PC-9 (cell line): ENCODE results near the gene FAM9A. TPM values are rescaled to one million over a fixed set of nuclear protein-coding genes. Genes with fewer than 3 reads are reported as not detected.
"Not testable (repeated sequence)": the region's sequence is repeated elsewhere in the genome, so short reads cannot be mapped to it uniquely, and the experiment has no call there.

Experiments
- BruUV-seq: library from RNA; stranded (reverse); fragments of 400-500 nt; replicated peaks from 2 replicates; lab custom pipeline; 2021; lab: Mats Ljungman, UMichigan
- CTCF ChIA-PET: fragments of 300-600 bp; sonication (Branson Sonifier 250); formaldehyde crosslinking; loops from one replicate; lab custom pipeline; 2022; ENCODE audit warnings: antibody characterized with exemption; lab: Charles Lee
- POLR2A ChIA-PET: fragments of 300-600 bp; sonication (Branson Sonifier 250); formaldehyde crosslinking; loops from one replicate; lab custom pipeline; 2022; ENCODE audit warnings: antibody characterized with exemption; ENCODE audit not compliant: unreplicated experiment; lab: Charles Lee
- DNase-seq, 2 experiments: peaks; one replicate each; pipeline versions ENCODE4 v3.0.0 to v3.0.0-alpha.2; 2015 to 2022; ENCODE audit warnings: mixed read lengths in 1 of 2
- H2AFZ ChIP-seq: fragments of 200-600 bp; sonication (generic); 2 replicates; pipeline ENCODE4 v1.8.1; 2017; ENCODE audit warnings: antibody characterized with exemption
- H3F3A ChIP-seq: fragments of 200-600 bp; sonication (generic); 2 replicates; pipeline ENCODE4 v1.8.1; 2017; ENCODE audit warnings: antibody characterized with exemption, mild to moderate bottlenecking, low read depth; ENCODE audit not compliant: insufficient read depth
- H3K27ac ChIP-seq: fragments of 200-600 bp; sonication (generic); 2 replicates; pipeline ENCODE4 v1.6.1; 2016; ENCODE audit warnings: mixed run types
- H3K27me3 ChIP-seq: fragments of 200-600 bp; sonication (generic); 2 replicates; pipeline ENCODE4 v1.6.1; 2016; ENCODE audit warnings: low read depth, mixed run types; ENCODE audit not compliant: insufficient read depth
- H3K36me3 ChIP-seq: fragments of 200-600 bp; sonication (generic); 2 replicates; pipeline ENCODE4 v1.6.1; 2016; ENCODE audit warnings: low read depth, mixed run types
- H3K4me1 ChIP-seq: fragments of 200-600 bp; sonication (generic); replicated peaks from 2 replicates; pipeline ENCODE4 v1.6.1; 2016; ENCODE audit warnings: mixed run types; ENCODE audit not compliant: insufficient read depth
- H3K4me2 ChIP-seq: fragments of 200-600 bp; sonication (generic); 2 replicates; pipeline ENCODE4 v1.6.1; 2017; ENCODE audit warnings: mixed run types
- H3K4me3 ChIP-seq: fragments of 200-600 bp; sonication (generic); 2 replicates; pipeline ENCODE4 v1.6.1; 2016; ENCODE audit warnings: mixed run types
- H3K79me2 ChIP-seq: fragments of 200-600 bp; sonication (generic); 2 replicates; pipeline ENCODE4 v1.6.1; 2017; ENCODE audit warnings: low read depth, mixed run types
- H3K9me2 ChIP-seq: fragments of 200-600 bp; sonication (generic); 2 replicates; pipeline ENCODE4 v1.8.1; 2017; ENCODE audit warnings: mild to moderate bottlenecking; ENCODE audit not compliant: insufficient read depth
- H3K9me3 ChIP-seq: fragments of 200-600 bp; sonication (generic); 2 replicates; pipeline ENCODE4 v1.8.1; 2016; ENCODE audit warnings: low read depth; ENCODE audit not compliant: insufficient read depth
- H4K20me1 ChIP-seq: fragments of 200-600 bp; sonication (generic); 2 replicates; pipeline ENCODE4 v1.8.1; 2017; ENCODE audit not compliant: insufficient read depth
- EZH2 ChIP-seq: fragments of 200-600 bp; sonication (generic); IDR thresholded peaks from 2 replicates; pipeline ENCODE4 v1.8.0; 2017; ENCODE audit warnings: antibody characterized with exemption, low read depth
- intact Hi-C: fragments of 100-400 bp; cut with micrococcal nuclease; formaldehyde crosslinking; loops from one replicate; pipeline ENCODE4 v1.10.0; 2022; ENCODE audit not compliant: unreplicated experiment
- total RNA-seq: library from RNA; stranded (reverse); gene quantifications from 2 replicates; pipeline ENCODE4 v1.2.3, GENCODE V29; 2021
- TF ChIP-seq, protein P1 (sequence below): fragments of 200-600 bp; sonication (generic); conservative IDR thresholded peaks from 2 replicates; pipeline ENCODE4 v1.6.1; 2017; ENCODE audit warnings: mixed run types, antibody characterized with exemption, mild to moderate bottlenecking, moderate library complexity

The FAM9A gene
- total RNA-seq, 1 experiment from 2014 or later, result not detected

DNA sequence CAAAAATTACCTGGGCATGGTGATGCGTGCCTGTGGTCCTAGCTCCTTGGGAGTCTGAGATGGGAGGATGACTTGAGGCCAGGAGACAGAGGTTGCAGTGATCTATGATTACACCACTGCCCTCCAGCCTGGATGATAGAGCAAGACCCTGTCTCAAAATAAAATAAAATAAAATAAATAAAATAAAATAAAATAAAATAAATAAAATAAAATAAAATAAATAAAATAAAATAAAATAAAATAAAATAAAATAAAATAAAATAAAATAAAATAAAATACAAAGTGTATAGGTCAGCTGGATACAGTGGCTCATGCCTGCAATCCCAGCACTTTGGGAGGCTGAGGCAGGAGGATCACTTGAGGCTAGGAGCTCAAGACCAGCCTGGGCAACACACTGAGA, 14.1 kb downstream of the FAM9A start:
- intact Hi-C loops, H3K4me2 ChIP-seq, H3K4me1 ChIP-seq, BruUV-seq, CTCF ChIA-PET, H3K4me3 ChIP-seq, DNase-seq, H3K9me2 ChIP-seq, H3K9me3 ChIP-seq, H3F3A ChIP-seq, H3K27me3 ChIP-seq, H3K79me2 ChIP-seq, POLR2A ChIA-PET, H3K27ac ChIP-seq, H4K20me1 ChIP-seq, H3K36me3 ChIP-seq, H2AFZ ChIP-seq: not testable (repeated sequence)

DNA sequence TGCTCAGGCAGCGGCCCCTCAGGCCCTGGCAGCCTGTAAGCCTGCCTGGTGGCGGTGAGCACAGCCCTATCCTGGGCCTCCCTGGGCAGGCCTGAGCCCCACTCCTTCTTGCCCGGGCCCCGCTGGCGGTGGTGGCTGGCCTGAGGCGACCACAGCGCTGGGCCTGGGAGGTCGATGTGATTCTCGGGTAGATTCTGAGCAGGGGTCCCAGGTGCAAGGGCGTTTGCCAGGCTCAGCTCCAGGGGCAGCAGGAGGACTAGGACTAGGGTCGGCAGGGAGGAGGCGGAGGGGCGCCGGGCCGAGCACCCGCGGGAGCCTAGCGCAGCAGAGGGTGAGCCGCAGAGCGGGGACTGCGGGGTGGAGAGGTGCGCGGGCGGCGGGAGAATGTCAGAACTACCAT, 17.0 kb downstream of the FAM9A start:
- H3K4me3 ChIP-seq, result no peak overlapping the region
- POLR2A ChIA-PET, result no interaction called here
- no peaks in the 10 kb centered on the region for H3F3A ChIP-seq

DNA sequence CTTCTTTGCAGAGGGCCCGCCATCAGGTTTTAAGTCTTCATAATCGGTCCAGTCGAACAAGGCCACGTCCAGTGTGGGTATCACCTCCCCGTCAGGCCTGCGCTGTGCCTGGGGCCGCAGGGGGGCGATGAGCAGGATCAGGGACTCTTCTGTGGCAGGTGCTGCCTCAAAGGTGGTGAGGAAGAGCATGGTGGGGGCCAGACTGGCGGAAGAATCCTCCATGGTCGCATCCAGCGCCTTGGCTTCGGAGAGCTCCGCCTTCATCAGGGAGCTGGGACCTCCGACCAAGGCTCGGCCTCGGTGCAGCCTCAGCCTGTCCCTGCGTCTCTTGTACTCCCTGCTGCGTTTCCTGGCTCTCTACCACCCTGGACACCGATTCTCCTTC, 17.5 kb downstream of the FAM9A start:
- no peak for TF ChIP-seq EZH2
- TF ChIP-seq, protein P1, sequence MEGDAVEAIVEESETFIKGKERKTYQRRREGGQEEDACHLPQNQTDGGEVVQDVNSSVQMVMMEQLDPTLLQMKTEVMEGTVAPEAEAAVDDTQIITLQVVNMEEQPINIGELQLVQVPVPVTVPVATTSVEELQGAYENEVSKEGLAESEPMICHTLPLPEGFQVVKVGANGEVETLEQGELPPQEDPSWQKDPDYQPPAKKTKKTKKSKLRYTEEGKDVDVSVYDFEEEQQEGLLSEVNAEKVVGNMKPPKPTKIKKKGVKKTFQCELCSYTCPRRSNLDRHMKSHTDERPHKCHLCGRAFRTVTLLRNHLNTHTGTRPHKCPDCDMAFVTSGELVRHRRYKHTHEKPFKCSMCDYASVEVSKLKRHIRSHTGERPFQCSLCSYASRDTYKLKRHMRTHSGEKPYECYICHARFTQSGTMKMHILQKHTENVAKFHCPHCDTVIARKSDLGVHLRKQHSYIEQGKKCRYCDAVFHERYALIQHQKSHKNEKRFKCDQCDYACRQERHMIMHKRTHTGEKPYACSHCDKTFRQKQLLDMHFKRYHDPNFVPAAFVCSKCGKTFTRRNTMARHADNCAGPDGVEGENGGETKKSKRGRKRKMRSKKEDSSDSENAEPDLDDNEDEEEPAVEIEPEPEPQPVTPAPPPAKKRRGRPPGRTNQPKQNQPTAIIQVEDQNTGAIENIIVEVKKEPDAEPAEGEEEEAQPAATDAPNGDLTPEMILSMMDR, result no peak
- H3F3A ChIP-seq, result no peaks in the 10 kb centered on the region
- CTCF ChIA-PET, result no interaction called here

More for the DNA sequence above, 17.0 kb downstream of the FAM9A start:
- Histone ChIP-seq H3K36me3 (no peaks in the 10 kb centered on the region), H3K9me2 (no peaks in the 10 kb centered on the region), H2AFZ (no peak overlapping the region), H3K27me3 (no peaks in the 10 kb centered on the region), H4K20me1 (no peaks in the 10 kb centered on the region), H3K4me1 (no peaks in the 10 kb centered on the region), H3K4me2 (no peak overlapping the region), H3K79me2 (no peaks in the 10 kb centered on the region), H3K9me3 (no peaks in the 10 kb centered on the region), H3K27ac (no peak overlapping the region)
- no peak for TF ChIP-seq EZH2
- TF ChIP-seq, protein P1, result no peak
- CTCF ChIA-PET, result no interaction called here
- no TSS peak for BruUV-seq
- no peak for DNase-seq
- intact Hi-C loops, result no loop called here

DNA sequence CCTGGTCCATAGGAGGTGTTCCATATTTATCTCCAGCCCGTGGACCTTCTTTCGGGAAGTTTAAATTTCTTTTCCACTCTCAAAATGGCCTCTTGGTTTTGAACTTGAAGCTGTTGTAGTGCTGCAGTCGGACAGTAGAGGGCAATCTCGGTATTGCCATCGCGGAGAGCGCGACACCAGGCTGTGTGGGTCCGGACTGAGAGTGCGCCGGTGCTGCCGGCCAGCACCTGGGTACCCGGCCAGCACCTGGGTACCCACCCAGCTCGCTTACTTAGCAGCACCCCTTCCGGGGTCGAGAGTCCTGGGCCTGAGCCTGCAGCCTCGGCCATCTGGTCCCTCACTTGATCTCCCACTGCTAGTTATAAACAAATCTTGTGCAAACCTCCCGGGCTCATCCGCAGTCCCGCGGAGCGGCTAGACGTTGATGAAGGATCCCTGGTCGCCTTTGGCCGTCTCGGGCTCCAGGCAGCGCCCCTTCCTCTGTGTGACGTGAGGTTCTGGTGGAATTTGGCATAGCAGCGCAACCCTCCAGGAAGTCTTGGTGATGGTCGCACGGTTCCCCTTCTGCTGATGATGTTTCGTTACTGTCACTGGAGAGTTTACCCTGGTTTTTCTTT, 18.0 kb downstream of the FAM9A start:
- Histone ChIP-seq H3K4me3 (no peak overlapping the region), H3K79me2 (no peaks in the 10 kb centered on the region), H2AFZ (no peak overlapping the region), H3K36me3 (no peaks in the 10 kb centered on the region), H3F3A (no peaks in the 10 kb centered on the region), H3K9me2 (no peaks in the 10 kb centered on the region), H4K20me1 (no peaks in the 10 kb centered on the region), H3K27me3 (no peaks in the 10 kb centered on the region), H3K27ac (no peak overlapping the region), H3K9me3 (no peaks in the 10 kb centered on the region), H3K4me2 (no peak overlapping the region), H3K4me1 (no peaks in the 10 kb centered on the region)
- BruUV-seq, result no TSS peak
- ChIA-PET CTCF (no interaction called here), POLR2A (no interaction called here)
- TF ChIP-seq EZH2, result no peak
- TF ChIP-seq, protein P1, result peak; percentile 47; the same call in 1 of the 2 replicates
- DNase-seq, result peak in 1 of 2 experiments; percentile 15
- intact Hi-C loops, result no loop called here

More for the DNA sequence above, 17.5 kb downstream of the FAM9A start:
- Histone ChIP-seq H3K27ac (no peak overlapping the region), H2AFZ (no peak overlapping the region), H4K20me1 (no peaks in the 10 kb centered on the region), H3K4me2 (no peak overlapping the region), H3K9me2 (no peaks in the 10 kb centered on the region), H3K27me3 (no peaks in the 10 kb centered on the region), H3K36me3 (no peaks in the 10 kb centered on the region), H3K4me3 (no peak overlapping the region), H3K4me1 (no peaks in the 10 kb centered on the region), H3K79me2 (no peaks in the 10 kb centered on the region), H3K9me3 (no peaks in the 10 kb centered on the region)
- BruUV-seq, result no TSS peak
- POLR2A ChIA-PET, result no interaction called here
- intact Hi-C loops, result no loop called here
- DNase-seq, result no peak
